ENCODE measurements around the gene SNAI3.

SNAI3 gene

DNA sequence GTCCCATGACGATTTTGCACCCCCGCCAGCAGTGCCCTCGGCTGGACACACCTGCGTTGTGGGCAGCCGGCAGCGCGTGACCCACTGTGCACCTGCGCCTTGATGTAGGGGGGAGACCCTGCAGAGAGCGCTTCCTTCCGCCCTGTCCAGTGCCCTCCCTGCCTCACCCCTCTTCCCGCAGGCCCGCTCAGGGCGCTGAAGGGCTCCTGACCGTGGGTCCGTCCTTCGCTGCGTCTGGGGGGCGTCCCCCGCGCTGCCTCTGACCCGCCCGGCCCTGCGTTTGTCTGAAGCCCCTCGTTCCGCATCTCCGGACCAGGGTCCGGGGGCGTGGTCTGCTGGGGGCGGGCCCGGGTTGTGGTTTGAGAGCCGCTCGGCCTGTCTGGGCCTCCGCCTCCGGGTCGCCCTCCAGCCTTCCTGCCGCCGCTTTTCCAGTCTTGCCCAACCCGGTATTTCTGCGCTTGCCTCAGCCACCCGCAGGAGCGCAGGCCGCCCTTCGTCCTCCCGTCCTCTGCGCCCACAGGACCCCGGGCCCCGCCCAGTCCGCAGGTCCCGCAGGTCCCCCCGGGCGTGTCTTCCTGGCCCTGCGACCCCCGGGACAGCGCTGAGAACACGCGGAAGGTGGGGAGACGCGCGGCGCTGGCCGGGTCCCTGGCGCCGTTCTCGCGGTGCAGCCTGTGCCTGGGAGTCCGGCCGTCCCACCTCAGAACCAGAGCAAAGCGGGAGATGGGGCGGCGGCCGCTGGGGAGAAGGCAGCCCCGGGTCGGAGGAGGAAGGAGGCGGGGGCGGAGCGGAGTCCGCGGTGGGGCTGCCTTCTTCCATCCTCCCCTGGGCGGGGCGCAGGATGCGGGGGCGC, 51.9 kb downstream of the SNAI3 start:
- DNase-seq (ENCODE audit: low spot score), result peak; percentile 90

GRCh38 chr16:88633684-88634140, 52.6 kb downstream of the SNAI3 start:
- peak; percentile 82 for DNase-seq (ENCODE audit: low spot score)

DNA sequence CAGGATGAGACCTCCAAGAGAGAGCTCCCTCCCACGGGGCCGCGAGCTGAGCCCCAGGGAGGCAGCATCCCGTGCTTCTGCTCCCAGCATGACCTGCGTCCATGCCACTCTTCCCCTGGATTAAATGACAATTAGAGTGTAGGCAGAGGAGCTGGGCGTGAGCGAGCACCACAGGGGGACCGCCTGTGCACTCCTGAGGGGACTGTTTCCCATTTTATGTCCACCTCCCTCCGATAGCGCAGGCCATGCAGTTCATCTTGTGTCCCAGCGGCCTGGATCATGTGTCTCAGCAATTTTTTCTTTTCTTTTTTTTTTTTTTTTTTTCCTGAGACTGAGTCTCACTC, 53.7 kb downstream of the SNAI3 start:
- no peak for DNase-seq (ENCODE audit: low spot score)

DNA sequence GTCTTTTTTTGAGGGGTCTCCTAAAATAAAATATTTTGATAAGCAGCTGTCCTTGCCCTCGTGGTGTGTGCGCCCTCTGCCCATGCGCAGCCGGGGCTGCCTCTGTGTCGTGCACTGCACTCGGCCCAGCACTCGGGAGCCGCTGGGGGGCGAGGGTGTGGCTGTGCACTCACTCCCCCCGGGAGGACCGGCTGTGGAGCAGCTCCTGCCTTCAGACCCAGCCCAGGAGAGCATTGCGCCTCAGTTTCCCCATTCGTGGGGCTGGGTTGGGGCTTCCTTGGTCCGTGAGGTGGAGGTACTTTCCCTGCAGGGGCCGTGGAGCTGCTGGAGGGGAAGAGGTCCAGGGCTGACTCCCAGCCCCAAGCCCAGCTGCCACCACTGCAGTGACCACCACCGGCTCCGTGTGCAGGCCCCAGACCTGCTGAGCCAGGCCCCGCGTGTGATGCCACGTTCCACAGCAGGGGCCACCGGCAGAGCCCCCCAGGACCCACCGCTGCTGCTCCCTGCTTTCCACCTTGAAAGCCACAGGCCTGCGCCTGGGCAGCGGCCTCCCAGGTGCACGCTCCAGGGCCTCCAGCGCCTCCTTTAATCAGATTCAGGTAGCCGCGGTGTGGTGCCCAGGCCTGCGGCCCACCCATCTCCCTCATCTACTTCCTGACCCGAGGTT, 54.3 kb downstream of the SNAI3 start:
- DNase-seq (ENCODE audit: low spot score), result no peak

GRCh38 chr16:88631384-88631783, 54.9 kb downstream of the SNAI3 start:
- no peak for DNase-seq (ENCODE audit: low spot score)

DNA sequence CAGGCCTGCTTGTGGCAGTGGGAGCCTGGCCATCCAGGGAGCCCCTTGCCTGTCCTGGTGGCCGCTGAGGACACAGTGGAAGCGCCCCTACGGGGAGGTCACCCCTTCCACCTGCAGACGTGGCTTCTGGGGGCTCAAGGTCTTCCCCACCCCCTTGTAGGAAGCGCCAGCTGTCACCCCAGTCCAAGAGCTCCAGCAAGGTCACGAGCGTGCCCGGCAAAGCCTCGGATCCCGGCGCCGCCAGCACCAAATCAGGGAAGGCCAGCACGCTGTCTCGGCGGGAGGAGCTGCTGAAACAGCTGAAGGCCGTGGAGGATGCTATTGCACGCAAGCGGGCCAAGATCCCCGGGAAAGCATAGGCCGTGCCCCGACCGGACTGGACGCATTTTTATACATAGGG, 55.4 kb downstream of the SNAI3 start:
- no peak for DNase-seq (ENCODE audit: low spot score)

GRCh38 chr16:88630433-88630832, 55.9 kb downstream of the SNAI3 start:
- no peak for DNase-seq (ENCODE audit: low spot score)

DNA sequence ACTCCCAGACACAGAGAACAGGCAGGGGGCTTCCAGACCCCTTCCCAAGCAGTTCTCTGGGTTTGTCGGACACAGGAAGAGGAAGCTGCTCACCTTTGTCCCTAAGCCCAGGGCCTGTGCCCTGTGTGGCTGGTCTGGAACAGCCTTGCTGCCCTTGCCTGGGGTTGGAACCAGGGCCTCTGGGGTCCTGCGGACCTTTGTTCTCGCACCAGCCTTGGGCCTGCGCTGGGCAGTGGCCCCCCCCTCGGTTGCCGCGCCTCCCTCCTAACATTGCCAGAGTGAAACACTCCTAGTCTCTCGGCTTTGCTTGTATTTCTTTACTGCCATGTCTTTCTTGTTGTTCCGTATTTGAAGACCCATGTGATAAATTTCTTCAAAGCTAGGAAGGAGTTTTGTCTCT, 56.5 kb downstream of the SNAI3 start:
- no peak for DNase-seq (ENCODE audit: low spot score)

GRCh38 chr16:88628512-88628974, 57.8 kb downstream of the SNAI3 start:
- peak; percentile 89 for DNase-seq (ENCODE audit: low spot score)
